AG20443 (cell line): ENCODE results near the gene ARAP1.

ENCODE experiments used
- DNase-seq: peaks from one replicate; pipeline ENCODE4 v3.0.0; 2012; ENCODE audit warnings: low spot score, mixed read lengths

ARAP1 gene

DNA sequence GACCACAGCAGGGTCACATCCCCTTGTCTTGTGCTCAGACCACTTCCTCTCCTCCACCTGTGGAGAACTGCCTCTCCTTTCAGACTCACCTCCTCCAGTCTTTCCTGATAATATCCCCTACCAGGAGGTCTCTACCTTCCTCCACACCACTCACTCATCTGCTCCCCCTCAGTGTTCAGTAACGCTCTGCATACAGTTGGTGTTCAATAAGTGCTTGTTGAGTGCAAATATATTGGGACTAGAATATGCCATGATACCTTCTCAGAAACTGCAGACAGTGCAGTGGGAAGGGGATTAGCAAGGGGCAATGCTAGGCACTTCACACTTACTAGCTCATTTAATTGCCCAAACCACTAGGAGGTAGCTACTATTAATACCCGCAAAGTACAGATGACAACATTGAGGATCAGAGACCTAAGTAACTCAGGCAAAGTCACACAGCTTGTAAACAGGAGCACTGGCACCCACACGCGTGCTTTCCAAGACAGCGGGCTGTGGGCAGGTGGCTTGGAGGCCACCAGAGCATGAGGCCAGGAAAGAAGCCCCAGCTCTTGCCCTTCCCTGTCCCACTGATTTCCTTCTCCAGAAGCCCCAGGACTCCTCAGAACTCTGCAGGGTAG is 69.9 kb downstream of the ARAP1 start:
- DNase-seq: no peak

DNA sequence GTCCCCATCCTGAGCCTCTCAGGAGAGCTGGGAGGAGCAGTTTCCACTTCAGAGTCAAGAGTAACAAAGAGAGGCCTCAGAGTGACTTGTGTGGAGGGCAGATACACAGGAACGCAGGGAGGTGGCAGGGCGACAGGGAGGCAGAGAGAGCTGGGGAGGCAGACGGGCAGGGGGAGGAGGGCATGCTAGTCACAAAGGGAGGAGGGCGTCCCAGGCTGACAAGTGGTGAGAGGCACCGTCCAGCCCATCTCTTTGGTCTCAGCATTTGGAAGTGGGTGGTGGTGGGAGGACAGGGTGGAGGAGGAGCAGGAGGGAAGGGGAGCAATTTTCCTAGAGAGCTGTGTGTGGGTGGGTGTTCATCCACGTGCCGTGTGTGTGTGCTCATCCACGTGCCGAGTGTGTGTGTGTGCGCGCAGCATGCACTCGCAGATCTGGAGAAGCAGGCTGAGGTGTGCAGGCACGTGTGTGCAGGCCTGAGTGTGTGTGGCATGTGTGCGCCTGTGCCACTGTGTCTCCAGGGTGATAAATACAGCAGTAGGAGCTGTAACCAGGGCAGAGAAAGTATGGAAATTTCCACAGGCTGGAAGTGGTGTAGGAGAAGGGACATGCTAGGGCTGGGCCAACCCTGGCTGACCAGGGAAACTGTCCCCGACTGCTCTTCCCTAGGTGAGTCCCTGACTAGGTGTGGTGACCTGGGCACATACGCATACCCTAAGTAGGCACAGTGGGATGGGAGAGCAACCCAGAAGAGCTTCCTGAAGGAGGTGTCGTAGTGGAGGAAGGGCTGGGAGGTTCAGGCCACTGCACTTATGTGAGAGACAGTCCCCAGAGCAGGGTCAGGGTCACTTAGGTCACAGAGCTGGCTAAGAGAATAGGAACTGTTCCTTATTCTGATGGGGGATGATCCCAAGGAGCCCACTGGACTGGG is 70.7 kb downstream of the ARAP1 start:
- peak; percentile 36 for DNase-seq

DNA sequence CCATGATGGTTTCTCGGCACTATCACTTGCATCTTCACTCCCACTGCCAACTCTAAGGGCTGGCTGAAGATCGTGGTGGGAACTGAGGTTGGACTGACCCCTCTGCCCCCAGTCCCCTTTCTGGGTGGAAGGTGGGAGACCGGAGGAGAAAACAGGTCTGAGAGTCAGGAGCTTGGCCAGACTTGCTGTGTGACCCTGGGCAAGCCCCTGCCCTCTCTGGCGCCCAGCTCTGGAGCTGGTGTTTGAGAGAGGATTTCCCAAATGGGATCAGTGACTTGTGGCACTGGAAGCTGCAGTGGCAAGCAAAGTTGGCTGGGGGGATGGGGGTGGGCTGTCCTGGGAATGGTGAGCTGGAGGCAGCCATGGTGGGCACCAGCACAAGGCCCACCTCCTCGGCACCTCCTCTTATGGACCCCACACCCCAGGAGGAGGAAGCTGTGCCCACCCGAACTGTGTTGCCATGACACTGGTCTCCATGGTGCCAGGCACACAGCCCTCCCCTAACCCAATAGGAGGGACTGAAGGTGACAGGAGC is 71.5 kb downstream of the ARAP1 start:
- no peak for DNase-seq

DNA sequence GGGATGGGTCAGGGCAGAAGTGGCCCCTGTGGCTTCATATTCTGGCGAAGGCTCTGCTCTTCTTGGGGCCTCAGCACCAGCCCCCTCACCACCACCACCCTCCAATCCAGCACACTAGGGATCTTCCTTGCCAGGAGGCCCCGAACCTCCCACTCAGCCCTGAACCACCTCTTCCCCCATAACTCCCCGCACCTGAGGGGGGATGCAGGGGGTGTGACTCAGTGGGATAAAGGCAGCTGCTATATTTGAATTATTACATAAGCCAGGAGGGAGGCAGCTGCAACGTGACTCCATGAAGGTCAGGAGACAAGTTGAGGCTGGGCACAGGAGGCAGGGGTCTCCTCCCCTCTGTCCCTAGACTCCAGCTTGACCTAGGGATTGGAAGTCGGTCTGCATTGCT is 72.3 kb downstream of the ARAP1 start:
- DNase-seq: no peak

DNA sequence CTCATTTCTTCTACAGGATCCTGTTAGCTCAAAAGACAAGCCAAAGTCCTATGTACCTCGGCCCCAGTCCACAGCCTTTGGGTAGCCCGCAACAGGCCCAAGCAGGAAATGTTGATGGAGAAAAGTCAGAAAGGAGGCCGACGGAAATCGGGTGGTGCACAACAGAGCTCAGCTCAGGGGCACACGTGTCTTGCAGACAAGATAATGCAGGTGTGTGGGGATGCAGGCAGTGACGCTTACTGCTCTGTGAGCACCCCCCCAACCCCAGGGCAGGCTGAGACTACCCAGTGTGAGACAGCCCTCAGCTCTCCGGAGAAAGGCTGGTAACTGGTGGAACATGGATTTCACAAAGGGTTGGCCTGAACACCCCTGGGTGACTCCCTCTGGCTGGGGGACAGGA is 73.7 kb downstream of the ARAP1 start:
- DNase-seq: no peak

DNA sequence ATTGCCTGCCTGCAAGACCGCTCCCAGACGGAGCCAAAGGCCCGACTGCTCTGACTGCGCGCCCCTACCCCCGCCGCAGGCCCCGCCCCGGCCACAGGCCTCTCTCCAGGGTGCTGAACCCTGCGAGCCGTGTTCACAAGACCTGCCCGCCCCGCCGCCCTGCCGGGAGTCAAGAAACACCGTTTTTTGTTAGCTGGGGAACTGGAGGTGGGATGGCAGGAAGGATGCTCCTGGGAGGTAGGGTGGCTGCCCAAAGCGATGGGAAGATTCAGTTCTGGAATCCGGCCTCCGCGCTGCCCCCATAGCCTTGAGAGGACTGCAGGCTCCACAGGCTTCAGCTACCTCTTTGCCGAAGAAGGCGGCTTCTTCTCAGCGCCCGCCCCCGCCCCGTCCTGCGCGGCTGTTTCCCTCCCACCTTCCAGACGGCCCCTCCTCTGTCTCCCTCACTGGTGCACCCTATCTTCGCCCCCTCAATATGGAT is 75.3 kb downstream of the ARAP1 start:
- peak; percentile 86 for DNase-seq

DNA sequence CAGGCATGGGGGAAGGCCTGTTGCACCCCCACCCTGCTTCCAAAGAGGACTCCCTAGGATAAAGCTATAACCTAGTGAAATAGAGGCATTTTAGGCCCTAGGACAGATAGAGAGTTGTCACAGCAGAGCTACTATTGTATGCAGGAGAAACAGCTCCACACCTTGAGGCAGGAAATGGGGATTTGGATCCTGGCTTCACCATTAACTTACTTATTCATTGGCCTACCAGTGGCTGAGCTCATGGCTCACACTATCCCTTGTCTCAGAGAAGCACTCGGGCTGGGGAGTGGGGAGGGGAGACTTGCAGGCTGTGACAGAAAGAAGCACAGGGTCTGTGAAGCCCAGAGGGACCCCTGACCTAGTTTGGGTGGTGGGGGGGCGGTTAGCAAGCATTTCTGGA is 77.0 kb downstream of the ARAP1 start:
- no peak for DNase-seq

DNA sequence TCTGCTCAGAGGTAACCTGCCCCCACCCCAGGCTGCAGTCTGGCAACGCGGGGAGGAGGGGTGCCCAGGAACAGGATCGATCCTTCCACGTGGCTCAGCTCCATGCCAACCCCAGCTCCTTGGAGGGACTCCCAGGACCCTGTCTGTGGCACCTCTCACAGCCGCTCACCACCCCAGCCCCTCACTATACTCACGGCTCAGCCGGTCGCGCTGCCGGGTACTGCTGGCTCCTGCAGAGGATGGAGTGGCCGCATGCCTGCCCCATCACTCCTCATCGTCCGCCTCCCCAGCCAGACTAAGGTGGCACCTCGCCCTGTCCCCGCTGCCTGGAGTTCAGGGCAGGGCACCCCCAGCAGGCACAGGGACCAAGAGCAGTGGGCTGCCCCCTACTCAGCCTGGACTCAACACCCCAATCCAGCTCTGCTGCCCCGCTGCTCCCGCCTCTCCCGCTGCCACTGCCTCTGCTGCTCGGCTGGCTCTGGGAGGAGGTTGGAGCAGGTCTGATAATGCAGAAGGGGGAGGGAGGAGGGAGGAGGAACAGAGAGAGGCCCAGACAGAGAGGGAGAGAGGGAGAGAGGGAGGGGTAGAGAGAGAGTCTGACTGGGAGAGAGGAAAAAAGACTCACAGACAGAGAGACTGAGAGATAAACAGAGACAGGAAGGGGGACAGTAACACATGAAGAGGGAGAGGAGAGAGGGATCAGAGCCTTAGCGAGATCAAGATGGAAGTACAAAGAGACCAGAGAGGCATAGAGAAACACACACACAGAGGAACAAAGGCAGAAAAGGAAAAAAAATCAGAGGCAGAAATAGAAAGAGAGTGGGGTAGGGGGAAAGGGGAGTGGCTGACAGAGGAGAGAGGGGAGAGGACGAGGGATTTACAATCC is 78.0 kb downstream of the ARAP1 start, which contains the start of gene PDE2A:
Gene PDE2A, minus strand, starts transcription at position 480 of the 886 bp plus-strand sequence. Its CDS starts 215 bp downstream, at position 265.
- DNase-seq: no peak

DNA sequence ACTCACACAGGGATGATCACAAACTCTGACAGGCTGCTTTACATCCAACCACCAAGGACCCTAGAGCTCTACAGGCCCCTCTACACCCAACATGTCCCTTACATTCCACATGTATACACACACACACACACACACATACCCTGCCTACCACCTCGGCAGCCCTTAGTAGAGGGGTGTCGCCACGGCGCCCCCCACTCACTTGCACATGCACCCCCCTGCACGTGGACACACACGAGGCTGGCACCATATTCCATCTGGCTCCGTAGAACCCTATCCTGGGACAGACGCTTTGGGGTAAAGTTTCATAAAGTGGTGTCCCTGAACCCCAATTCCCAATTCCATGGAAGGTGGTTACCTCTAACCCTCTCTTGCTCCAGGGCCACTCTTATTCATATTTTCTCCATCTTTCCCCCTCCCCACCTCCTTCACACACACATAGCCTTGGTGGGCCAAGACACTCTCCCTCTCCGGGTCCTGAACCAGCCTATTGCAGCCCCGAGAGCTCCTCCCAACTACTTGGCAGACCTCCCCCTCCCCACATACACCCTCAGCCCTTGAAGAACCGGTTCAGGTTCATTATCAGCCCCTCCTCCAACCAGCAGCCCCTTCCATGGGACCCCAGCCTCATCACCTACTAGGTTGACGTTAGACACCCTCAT is 78.8 kb downstream of the ARAP1 start:
- DNase-seq: no peak

DNA sequence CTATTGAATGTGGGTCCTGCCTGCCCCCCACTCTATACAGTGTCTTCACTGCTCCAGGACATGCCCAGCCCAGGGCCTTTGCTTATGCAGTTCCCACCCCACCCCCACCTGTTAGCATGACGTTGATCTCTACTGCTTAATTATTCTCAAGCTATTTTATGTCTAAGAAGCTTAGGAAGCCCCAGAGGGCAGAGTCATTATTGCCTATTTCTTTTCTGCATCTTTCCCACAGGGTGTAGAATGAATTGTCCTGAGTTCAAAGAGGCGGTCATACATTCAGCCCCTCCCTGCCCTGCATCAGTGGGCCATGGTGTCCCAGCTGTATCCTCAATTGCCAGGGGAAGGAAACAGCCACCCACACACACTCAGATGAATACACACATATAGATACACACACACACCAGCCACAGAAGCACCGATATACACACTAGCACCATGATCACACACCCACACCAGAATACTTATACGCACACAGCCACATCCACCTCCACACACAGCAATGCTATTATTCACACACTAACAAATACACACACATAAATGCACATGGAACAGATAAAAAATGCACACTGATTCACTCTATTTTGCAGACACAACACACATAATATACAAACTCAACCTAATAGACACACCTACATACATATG is 79.5 kb downstream of the ARAP1 start:
- no peak for DNase-seq

DNA sequence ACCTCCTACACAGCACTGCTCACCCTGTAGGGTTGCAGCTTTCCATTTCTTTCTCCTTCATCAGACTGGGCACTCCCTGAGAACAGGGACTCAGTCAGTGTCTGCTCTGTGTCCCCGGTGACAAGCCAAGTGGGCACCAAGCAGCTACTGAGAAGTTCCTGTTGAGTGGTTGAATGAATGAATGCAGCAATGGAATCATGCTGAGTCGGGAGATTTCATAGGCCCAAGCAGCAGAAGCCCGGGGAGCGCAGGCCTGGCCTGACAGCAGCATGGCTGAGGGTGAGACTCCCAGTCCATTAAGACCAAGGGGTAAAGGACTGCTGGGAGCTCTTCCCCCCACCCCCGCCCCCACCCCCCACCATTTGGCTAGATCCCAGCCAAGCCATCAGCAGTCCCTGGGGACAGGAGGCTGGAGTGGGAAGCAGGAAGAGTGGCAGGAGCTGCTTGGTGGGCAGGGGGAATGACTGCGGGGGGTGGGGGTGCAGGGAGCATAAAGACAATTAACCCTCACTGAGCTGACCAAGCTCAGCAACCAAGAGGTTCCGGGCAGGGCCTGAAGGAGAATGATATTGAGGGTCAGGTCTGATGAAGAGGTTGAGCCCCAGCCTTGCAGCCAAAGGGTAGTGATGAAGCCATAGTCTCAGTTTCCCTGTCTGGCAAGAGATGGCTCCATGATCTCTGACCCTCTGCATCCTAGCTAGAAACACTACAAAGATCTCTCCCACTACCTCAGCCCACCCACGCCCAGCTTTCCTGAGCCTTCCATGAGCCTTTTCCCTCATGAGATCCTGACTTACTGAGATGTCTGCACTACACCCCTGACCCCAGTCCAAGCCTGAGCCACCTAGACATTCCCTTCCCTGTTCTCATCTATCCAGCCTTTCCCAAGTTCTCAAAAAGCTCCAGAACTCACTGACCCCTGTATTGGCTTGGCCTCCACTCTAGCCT is 80.8 kb downstream of the ARAP1 start:
- no peak for DNase-seq

DNA sequence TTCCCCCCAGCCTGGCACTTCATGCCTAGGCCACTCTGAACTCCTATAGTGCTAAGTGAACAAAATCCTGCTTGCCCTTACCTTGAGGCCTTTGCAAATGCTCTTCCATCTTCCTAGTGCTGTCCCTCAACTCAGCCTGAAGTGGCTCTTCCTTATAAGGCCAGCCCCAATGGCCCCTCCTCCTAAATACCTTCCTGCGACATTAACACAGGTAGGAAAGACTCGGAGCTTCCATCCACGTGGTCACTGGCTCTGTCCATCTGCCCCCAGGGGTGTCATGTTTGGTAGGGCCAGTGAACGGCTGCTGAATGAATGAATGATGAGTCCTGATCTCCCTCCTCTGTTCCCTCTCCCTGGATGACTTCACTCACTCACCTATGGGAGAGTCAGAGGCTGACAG is 82.2 kb downstream of the ARAP1 start:
- no peak for DNase-seq

DNA sequence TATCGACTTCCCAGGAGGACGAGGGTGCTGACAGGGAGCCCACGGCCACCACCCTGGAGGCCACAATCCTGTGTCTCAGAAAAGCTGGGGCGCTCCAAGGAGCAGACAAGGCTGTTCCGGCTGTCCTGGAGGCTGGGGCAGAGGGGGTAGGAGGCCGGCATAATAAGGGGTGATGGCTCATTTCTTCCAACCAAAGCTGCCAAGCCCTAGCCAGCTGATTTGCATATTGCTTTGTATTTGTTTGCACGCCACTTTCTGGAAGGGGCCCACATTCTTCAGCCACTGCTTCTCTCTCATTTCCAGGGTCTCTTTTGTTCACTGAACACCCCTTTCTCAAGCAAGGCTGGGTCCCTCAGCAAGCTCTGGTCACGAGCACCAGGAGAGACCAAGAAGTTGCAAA is 82.7 kb downstream of the ARAP1 start:
- no peak for DNase-seq

DNA sequence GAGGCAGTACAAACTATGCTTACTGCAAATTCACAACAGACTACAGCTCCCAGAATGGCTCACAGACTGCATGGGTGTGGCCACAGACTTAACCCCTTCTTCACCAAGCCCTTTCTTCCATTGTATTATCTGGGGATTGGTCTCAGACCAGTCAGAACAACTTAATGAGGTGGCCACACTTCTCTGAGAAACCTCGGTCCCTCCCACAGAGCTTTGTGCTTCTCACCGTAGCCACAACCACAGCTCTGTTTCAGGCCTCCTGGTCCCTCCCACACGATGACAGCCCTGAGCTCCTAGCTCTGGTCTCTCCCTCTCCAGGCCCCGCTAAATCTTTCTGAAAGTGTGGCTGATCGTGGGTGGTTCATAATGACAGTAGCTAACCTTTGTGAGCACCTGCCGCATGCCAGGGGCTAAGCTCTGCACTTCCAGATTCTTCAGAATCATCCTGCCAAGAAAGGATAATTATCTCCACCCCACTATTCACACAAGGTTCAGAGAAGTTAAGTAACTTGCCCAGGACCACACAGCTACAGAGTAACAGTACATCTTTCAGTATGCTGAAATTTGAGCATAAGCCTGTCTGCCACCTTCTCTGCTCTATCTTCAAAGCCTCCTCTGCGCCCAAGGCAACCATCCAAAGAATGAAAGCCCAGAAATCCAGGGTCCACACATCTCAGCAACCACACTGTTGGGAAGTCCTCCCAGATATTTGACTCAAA is 83.4 kb downstream of the ARAP1 start:
- DNase-seq: peak; percentile 25

DNA sequence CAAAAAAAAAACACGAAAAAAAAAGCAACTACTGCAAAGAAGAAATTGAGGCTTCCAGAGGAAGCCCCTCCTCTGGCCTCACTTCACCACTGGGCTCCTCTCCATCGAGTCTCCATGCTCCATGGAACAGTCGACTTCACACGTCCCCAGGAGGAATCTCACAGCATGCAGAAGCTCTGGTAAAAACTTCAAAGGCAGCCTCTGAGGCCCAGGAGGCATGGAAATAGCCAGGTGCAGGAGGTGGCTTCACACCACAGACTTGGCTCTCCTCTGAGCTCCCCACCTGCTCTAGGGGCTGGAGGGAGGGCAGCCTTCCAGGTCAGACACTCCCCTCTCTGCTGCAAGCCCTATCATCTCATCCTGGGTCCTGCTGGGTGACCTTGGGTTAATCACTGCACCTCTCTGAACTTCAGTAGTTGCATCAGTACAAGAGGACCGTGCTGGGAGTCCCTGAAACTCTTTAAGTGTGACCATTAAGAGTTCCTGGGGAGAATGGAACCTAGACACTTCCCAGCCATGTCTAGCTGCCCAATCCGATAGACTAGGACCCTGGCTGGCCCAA is 86.2 kb downstream of the ARAP1 start:
- DNase-seq: no peak

DNA sequence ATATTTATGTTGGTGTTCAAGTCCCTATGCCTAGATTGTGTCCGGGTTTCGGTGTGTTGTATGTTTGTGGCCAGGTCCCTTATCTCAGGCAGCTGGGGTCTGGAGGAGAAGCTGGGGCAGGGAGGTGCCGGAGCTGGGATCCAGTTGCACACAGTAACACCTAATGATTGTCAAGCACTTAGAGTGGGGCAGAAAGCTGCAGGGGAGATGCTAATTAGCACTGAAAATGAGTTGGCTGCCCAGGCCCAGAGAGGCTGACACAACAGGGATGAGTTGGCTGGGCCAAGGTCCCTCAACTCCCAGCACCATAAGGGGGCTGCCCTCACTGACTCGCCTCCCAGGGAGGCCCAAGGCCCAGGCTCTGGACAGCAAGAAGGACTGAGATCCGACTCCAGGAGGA is 90.2 kb downstream of the ARAP1 start:
- no peak for DNase-seq

DNA sequence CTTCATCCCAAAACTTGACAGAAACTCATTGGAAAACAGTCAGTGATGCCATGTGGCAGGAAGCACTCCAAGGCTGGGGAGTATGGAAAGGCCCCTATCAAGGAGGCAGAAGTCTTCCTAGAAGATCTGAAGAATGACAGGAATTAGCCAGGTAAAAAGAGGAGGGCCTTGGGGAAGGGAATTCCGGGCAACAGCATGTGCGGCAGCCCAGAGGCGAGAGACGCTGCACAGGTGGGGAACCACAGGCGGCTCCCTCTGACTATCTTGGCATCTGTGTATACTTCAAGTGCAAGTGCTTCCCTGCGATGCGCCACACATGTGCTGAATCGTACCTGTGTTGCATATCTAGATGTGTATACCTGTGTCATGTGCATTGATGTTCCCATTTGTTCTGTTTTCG is 90.7 kb downstream of the ARAP1 start:
- DNase-seq: no peak

DNA sequence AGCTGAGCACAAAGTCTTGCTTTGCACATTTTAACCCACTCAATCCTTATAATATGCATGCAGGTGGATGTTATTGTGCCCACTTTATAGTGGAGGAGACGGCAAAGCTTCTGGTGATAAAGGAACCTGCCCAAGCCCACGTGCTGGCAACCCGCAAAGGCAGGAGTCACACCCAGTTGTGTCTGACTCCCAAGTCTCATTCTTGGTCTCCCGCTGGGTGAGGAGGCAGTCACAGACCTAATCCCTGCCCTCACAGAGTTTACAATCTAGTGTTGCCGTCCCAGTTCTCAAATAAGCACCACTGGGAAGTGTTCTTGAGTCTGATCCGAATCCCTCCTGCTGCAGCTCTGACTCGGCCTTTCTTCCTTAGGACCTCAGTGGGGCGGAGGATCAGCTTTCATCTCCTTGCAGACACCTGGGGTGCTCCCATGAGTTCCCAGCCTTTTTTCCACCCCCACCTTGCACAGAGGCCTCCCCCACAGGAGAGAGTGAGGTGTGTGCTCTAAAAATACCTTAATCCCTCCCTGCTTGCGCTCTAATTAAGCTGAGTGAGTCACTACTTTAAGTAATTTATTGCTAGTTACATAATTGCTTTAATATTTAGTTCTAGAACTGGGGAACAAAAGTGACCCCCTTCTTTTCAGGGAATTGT is 93.1 kb downstream of the ARAP1 start:
- DNase-seq: no peak
